ENCODE results near the gene SYTL5.

DNA sequence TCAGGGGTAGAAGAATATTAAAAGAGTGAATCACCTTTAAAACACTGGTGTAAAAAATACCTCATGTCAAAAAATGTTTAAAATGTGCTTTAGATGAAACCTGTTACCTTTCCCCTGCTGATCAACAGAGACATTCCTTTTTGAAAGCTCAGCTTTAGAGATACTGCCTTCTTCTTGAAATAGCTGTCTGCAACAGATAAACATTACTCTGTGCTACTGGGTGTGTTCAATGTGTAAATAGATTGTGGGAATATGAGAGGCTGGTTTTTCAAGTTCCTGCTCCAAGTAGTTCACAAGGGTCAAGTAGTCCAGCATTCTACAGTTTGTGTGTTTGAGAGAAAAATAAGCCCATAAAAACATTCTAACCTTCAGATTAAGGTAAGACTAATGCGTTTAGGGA is at the start of gene SYTL5:
- TF ChIP-seq, protein P1, sequence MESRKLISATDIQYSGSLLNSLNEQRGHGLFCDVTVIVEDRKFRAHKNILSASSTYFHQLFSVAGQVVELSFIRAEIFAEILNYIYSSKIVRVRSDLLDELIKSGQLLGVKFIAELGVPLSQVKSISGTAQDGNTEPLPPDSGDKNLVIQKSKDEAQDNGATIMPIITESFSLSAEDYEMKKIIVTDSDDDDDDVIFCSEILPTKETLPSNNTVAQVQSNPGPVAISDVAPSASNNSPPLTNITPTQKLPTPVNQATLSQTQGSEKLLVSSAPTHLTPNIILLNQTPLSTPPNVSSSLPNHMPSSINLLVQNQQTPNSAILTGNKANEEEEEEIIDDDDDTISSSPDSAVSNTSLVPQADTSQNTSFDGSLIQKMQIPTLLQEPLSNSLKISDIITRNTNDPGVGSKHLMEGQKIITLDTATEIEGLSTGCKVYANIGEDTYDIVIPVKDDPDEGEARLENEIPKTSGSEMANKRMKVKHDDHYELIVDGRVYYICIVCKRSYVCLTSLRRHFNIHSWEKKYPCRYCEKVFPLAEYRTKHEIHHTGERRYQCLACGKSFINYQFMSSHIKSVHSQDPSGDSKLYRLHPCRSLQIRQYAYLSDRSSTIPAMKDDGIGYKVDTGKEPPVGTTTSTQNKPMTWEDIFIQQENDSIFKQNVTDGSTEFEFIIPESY (IDR thresholded peaks at IDR 0.05): no peak
- TF ChIP-seq, protein P2, sequence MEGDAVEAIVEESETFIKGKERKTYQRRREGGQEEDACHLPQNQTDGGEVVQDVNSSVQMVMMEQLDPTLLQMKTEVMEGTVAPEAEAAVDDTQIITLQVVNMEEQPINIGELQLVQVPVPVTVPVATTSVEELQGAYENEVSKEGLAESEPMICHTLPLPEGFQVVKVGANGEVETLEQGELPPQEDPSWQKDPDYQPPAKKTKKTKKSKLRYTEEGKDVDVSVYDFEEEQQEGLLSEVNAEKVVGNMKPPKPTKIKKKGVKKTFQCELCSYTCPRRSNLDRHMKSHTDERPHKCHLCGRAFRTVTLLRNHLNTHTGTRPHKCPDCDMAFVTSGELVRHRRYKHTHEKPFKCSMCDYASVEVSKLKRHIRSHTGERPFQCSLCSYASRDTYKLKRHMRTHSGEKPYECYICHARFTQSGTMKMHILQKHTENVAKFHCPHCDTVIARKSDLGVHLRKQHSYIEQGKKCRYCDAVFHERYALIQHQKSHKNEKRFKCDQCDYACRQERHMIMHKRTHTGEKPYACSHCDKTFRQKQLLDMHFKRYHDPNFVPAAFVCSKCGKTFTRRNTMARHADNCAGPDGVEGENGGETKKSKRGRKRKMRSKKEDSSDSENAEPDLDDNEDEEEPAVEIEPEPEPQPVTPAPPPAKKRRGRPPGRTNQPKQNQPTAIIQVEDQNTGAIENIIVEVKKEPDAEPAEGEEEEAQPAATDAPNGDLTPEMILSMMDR (IDR thresholded peaks at IDR 0.05; ENCODE audit: low read depth, low read length, missing input control): no peak
- no peak for TF ChIP-seq TAF1 (conservative IDR thresholded peaks at IDR 0.05)
- TF ChIP-seq EGR1 (IDR thresholded peaks at IDR 0.05; ENCODE audit: low read depth in 2 of 2): no peak

All from liver (tissue), 3 donors.